ENCODE measurements around the gene NCOA3. TPM values are rescaled to one million over a fixed set of nuclear protein-coding genes. Genes with fewer than 3 reads are reported as not detected.
"Not testable (repeated sequence)": the region's sequence is repeated elsewhere in the genome, so short reads cannot be mapped to it uniquely, and the experiment has no call there.

Gene NCOA3
- total and polyA plus RNA-seq, 7 donors: 11.9 to 56.9 (median 18.1) TPM

- H3K4me3 ChIP-seq: no peak overlapping the region
- H3K36me3 ChIP-seq (ENCODE audit: insufficient read depth in 1 of 2, low read depth in 1 of 2): no peaks in the 10 kb centered on the region
- DNase-seq (no peak), ATAC-seq (no peak)
- no peaks in the 10 kb centered on the region for H3K27me3 ChIP-seq (ENCODE audit: insufficient read depth in 3 of 3, low read length in 2 of 3)
- TF ChIP-seq CTCF (IDR thresholded peaks at IDR 0.05): no peak
- H3K9me3 ChIP-seq: no peaks in the 10 kb centered on the region
- intact Hi-C loops (cut with DNase I): loop anchor here in 1 of 2 donors (5.0 kb wide), 1 partner anchor 37 kb away; no protein-coding TSS in a partner anchor
- no peak overlapping the region for H3K27ac ChIP-seq
- peaks cover 7% of the 10 kb centered on the region for H3K4me1 ChIP-seq
- 80 to 83% (median 82%) methylated on average over 9 of the region's 9 CpGs for WGBS, 3 donors
Observed at GRCh38 chr20:47459344-47460073, 42.2 kb upstream of the NCOA3 start.

GRCh38 chr20:47460761-47461112 lies 41.0 kb upstream of the NCOA3 start:
- peaks cover 18% of the 10 kb centered on the region for H3K4me1 ChIP-seq
- not testable (repeated sequence) for H3K27me3 ChIP-seq (ENCODE audit: insufficient read depth in 3 of 3, low read length in 2 of 3); ATAC-seq; H3K4me3 ChIP-seq; H3K36me3 ChIP-seq (ENCODE audit: insufficient read depth in 1 of 2, low read depth in 1 of 2); DNase-seq; H3K9me3 ChIP-seq; H3K27ac ChIP-seq
- 95 to 97% (median 97%) methylated on average over 6 of the region's 6 CpGs for WGBS, 3 donors
- intact Hi-C loops (cut with DNase I): loop anchor here in 1 of 2 donors (5.0 kb wide), 1 partner anchor 38 kb away; no protein-coding TSS in a partner anchor

GRCh38 chr20:47461120-47461685 lies 40.5 kb upstream of the NCOA3 start:
- Histone ChIP-seq H3K36me3 (ENCODE audit: insufficient read depth in 1 of 2, low read depth in 1 of 2) (no peaks in the 10 kb centered on the region), H3K27ac (no peak overlapping the region), H3K4me1 (peaks cover 18% of the 10 kb centered on the region), H3K27me3 (ENCODE audit: insufficient read depth in 3 of 3, low read length in 2 of 3) (no peaks in the 10 kb centered on the region), H3K4me3 (no peak overlapping the region), H3K9me3 (no peaks in the 10 kb centered on the region)
- TF ChIP-seq CTCF (IDR thresholded peaks at IDR 0.05): no peak
- ATAC-seq (no peak), DNase-seq (no peak)
- intact Hi-C loops (cut with DNase I): loop anchor here in 1 of 2 donors (5.0 kb wide), 1 partner anchor 39 kb away; no protein-coding TSS in a partner anchor
- 72 to 80% (median 74%) methylated on average over 5 of the region's 5 CpGs for WGBS, 3 donors

GRCh38 chr20:47461906-47462305 lies 39.8 kb upstream of the NCOA3 start:
- not testable (repeated sequence) for DNase-seq; H3K27me3 ChIP-seq (ENCODE audit: insufficient read depth in 3 of 3, low read length in 2 of 3); H3K4me3 ChIP-seq; H3K36me3 ChIP-seq (ENCODE audit: insufficient read depth in 1 of 2, low read depth in 1 of 2); H3K27ac ChIP-seq; H3K9me3 ChIP-seq; ATAC-seq
- WGBS, 3 donors: 88 to 94% (median 91%) methylated on average over 5 of the region's 5 CpGs
- intact Hi-C loops (cut with DNase I): loop anchor here in 1 of 2 donors (5.0 kb wide), 1 partner anchor 40 kb away; no protein-coding TSS in a partner anchor
- H3K4me1 ChIP-seq: peaks cover 18% of the 10 kb centered on the region

GRCh38 chr20:47464380-47465101 lies 37.1 kb upstream of the NCOA3 start:
- peak overlapping the region; percentile 66 for H3K27ac ChIP-seq
- WGBS, 3 donors: 31 to 42% (median 34%) methylated on average over 11 of the region's 11 CpGs
- no peaks in the 10 kb centered on the region for H3K9me3 ChIP-seq
- no peaks in the 10 kb centered on the region for H3K27me3 ChIP-seq (ENCODE audit: insufficient read depth in 3 of 3, low read length in 2 of 3)
- H3K4me3 ChIP-seq: no peak overlapping the region
- intact Hi-C loops (cut with DNase I): loop anchor here in 1 of 2 donors (5.0 kb wide), 1 partner anchor 42 kb away; no protein-coding TSS in a partner anchor
- DNase-seq (peak; percentile 60 to 80), ATAC-seq (peak; percentile 90 to 95 (median 93))
- peak; percentile 41 for TF ChIP-seq CTCF (IDR thresholded peaks at IDR 0.05)
- H3K36me3 ChIP-seq (ENCODE audit: insufficient read depth in 1 of 2, low read depth in 1 of 2): no peaks in the 10 kb centered on the region
- peaks cover 18% of the 10 kb centered on the region for H3K4me1 ChIP-seq

Data from psoas muscle (tissue), 8 donors.